ENCODE measurements around the gene SNUPN.
"Not testable (repeated sequence)": the region's sequence is repeated elsewhere in the genome, so short reads cannot be mapped to it uniquely, and the experiment has no call there.

The SNUPN gene

GRCh38 chr15:75596703-75597345, 28.7 kb downstream of the SNUPN start:
- no peak overlapping the region for H3K9ac ChIP-seq (ENCODE audit: low read length in 2 of 2)
- no peak overlapping the region for H3K27ac ChIP-seq (ENCODE audit: low read length)
- H3K4me1 ChIP-seq (ENCODE audit: control insufficient read depth, insufficient read depth, low read length) = no peaks in the 10 kb centered on the region
- H3K36me3 ChIP-seq (ENCODE audit: control insufficient read depth in 2 of 2, insufficient read depth in 2 of 2, low read length in 2 of 2) = peaks cover 39 to 48% of the 10 kb centered on the region in 2 donors
- H3K4me3 ChIP-seq (ENCODE audit: low read length in 2 of 2) = no peak overlapping the region
- no peaks in the 10 kb centered on the region for H3K9me3 ChIP-seq (ENCODE audit: control insufficient read depth in 2 of 2, low read length in 2 of 2)
- H3K27me3 ChIP-seq (ENCODE audit: control insufficient read depth in 1 of 2, insufficient read depth in 2 of 2, low read length in 2 of 2) = no peaks in the 10 kb centered on the region

- Histone ChIP-seq H3K27ac (ENCODE audit: low read length) (no peak overlapping the region), H3K36me3 (ENCODE audit: control insufficient read depth in 2 of 2, insufficient read depth in 2 of 2, low read length in 2 of 2) (peaks cover 29 to 41% of the 10 kb centered on the region in 2 donors), H3K9ac (ENCODE audit: low read length in 2 of 2) (no peak overlapping the region), H3K27me3 (ENCODE audit: control insufficient read depth in 1 of 2, insufficient read depth in 2 of 2, low read length in 2 of 2) (no peaks in the 10 kb centered on the region), H3K9me3 (ENCODE audit: control insufficient read depth in 2 of 2, low read length in 2 of 2) (no peaks in the 10 kb centered on the region), H3K4me1 (ENCODE audit: control insufficient read depth, insufficient read depth, low read length) (no peaks in the 10 kb centered on the region), H3K4me3 (ENCODE audit: low read length in 2 of 2) (no peak overlapping the region)
Measured at GRCh38 chr15:75594276-75594675, 31.2 kb downstream of the SNUPN start.

DNA sequence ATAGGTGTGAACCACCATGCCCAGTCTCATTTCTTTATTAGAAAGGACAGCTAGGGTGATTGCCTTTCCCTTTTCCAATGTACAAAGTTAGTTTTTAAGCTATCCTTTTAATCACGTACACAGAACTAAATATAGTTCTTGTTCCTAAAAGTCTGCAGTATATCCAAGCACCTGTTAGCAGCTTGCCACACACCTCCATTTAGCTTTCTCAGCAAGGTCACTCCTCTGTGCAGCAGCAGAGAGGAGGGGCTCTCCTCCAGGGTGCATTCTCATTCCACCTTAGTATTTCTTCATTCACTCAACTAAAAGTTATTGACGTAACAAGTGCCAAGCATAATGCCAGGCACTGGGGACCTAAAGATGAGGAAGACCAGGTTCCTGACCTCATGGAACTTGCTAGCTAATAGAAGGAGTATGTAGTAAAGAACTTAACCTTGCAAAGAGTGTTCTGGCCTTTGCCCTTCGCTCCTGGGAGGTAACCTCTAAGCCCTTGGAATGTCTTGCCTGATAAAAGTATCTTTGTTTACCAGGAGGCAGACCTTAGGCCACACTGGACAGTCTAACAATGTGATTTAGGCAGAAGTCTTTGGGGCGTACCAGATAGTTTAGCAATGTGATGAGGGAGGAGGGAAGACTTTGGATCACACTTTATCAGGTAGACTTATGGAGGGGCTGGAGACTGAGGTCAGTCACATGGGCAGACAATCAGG, 33.7 kb downstream of the SNUPN start:
- Histone ChIP-seq H3K4me3 (ENCODE audit: low read length in 2 of 2) (no peak overlapping the region), H3K9ac (ENCODE audit: low read length in 2 of 2) (no peak overlapping the region), H3K27me3 (ENCODE audit: control insufficient read depth in 1 of 2, insufficient read depth in 2 of 2, low read length in 2 of 2) (no peaks in the 10 kb centered on the region), H3K4me1 (ENCODE audit: control insufficient read depth, insufficient read depth, low read length) (no peaks in the 10 kb centered on the region), H3K36me3 (ENCODE audit: control insufficient read depth in 2 of 2, insufficient read depth in 2 of 2, low read length in 2 of 2) (peaks cover 10 to 21% of the 10 kb centered on the region in 2 donors), H3K9me3 (ENCODE audit: control insufficient read depth in 2 of 2, low read length in 2 of 2) (no peaks in the 10 kb centered on the region), H3K27ac (ENCODE audit: low read length) (no peak overlapping the region)

- peaks cover under 1 to 8% of the 10 kb centered on the region in 2 donors for H3K36me3 ChIP-seq (ENCODE audit: control insufficient read depth in 2 of 2, insufficient read depth in 2 of 2, low read length in 2 of 2)
- H3K4me3 ChIP-seq (ENCODE audit: low read length in 2 of 2) = no peak overlapping the region
- no peaks in the 10 kb centered on the region for H3K27me3 ChIP-seq (ENCODE audit: control insufficient read depth in 1 of 2, insufficient read depth in 2 of 2, low read length in 2 of 2)
- no peak overlapping the region for H3K9ac ChIP-seq (ENCODE audit: low read length in 2 of 2)
- no peak overlapping the region for H3K27ac ChIP-seq (ENCODE audit: low read length)
- no peaks in the 10 kb centered on the region for H3K9me3 ChIP-seq (ENCODE audit: control insufficient read depth in 2 of 2, low read length in 2 of 2)
- H3K4me1 ChIP-seq (ENCODE audit: control insufficient read depth, insufficient read depth, low read length) = no peaks in the 10 kb centered on the region
Measured at GRCh38 chr15:75590239-75590638, 35.3 kb downstream of the SNUPN start.

DNA sequence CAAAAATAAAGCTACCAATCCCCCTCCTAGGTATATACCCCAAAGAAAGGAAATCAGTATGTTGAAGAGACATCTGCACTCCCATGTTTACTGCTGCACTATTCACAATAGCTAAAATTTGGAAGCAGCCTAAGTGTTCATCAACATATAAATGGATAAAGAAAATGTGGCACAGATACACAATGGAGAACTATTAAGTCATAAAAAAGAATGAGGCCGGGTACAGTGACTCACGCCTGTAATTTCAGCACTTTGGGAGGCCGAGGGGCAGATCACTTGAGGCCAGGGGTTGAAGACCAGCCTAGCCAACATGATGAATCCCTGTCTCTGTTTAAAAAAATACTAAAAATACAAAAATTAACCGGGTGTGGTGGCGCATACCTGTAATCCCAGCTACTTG, 36.5 kb downstream of the SNUPN start:
- Histone ChIP-seq H3K4me3 (ENCODE audit: low read length in 2 of 2) (no peak overlapping the region), H3K27me3 (ENCODE audit: control insufficient read depth in 1 of 2, insufficient read depth in 2 of 2, low read length in 2 of 2) (no peaks in the 10 kb centered on the region), H3K4me1 (ENCODE audit: control insufficient read depth, insufficient read depth, low read length) (peaks cover under 1% of the 10 kb centered on the region), H3K27ac (ENCODE audit: low read length) (no peak overlapping the region), H3K9me3 (ENCODE audit: control insufficient read depth in 2 of 2, low read length in 2 of 2) (no peaks in the 10 kb centered on the region), H3K36me3 (ENCODE audit: control insufficient read depth in 2 of 2, insufficient read depth in 2 of 2, low read length in 2 of 2) (peaks cover 0 to 5% of the 10 kb centered on the region in 2 donors), H3K9ac (ENCODE audit: low read length in 2 of 2) (no peak overlapping the region)

GRCh38 chr15:75586422-75586821, 39.1 kb downstream of the SNUPN start:
- not testable (repeated sequence) for H3K4me1 ChIP-seq (ENCODE audit: control insufficient read depth, insufficient read depth, low read length); H3K27me3 ChIP-seq (ENCODE audit: control insufficient read depth in 1 of 2, insufficient read depth in 2 of 2, low read length in 2 of 2)

DNA sequence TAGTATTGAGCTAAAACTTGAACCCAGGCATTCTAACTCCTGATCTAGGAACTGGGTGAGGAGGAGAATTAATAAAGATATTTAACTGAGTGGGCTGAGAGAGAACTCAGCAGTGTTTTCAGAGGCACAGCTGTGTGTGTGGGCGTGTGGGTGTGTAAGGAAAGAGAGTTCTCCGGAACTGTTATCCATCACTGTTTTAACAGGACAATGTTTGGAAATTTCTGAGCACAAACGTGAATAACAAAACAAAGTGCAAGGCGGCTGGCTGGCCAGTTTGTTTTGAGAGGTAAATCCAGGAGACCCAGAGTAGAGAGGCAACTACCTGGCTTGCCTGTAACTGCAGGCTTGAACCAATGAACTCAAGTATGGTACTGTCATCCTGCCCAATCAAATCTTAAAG, 41.4 kb downstream of the SNUPN start:
- no peaks in the 10 kb centered on the region for H3K9me3 ChIP-seq (ENCODE audit: control insufficient read depth in 2 of 2, low read length in 2 of 2)
- H3K4me3 ChIP-seq (ENCODE audit: low read length in 2 of 2) = no peak overlapping the region
- no peaks in the 10 kb centered on the region for H3K36me3 ChIP-seq (ENCODE audit: control insufficient read depth in 2 of 2, insufficient read depth in 2 of 2, low read length in 2 of 2)
- no peaks in the 10 kb centered on the region for H3K27me3 ChIP-seq (ENCODE audit: control insufficient read depth in 1 of 2, insufficient read depth in 2 of 2, low read length in 2 of 2)
- H3K27ac ChIP-seq (ENCODE audit: low read length) = no peak overlapping the region
- H3K9ac ChIP-seq (ENCODE audit: low read length in 2 of 2) = no peak overlapping the region
- peaks cover 11% of the 10 kb centered on the region for H3K4me1 ChIP-seq (ENCODE audit: control insufficient read depth, insufficient read depth, low read length)

More at GRCh38 chr15:75586422-75586821, 39.1 kb downstream of the SNUPN start:
- not testable (repeated sequence) for H3K36me3 ChIP-seq (ENCODE audit: control insufficient read depth in 2 of 2, insufficient read depth in 2 of 2, low read length in 2 of 2); H3K4me3 ChIP-seq (ENCODE audit: low read length in 2 of 2); H3K27ac ChIP-seq (ENCODE audit: low read length); H3K9me3 ChIP-seq (ENCODE audit: control insufficient read depth in 2 of 2, low read length in 2 of 2); H3K9ac ChIP-seq (ENCODE audit: low read length in 2 of 2)

GRCh38 chr15:75583701-75584100, 41.8 kb downstream of the SNUPN start:
- Histone ChIP-seq H3K4me1 (ENCODE audit: control insufficient read depth, insufficient read depth, low read length) (peaks cover 11% of the 10 kb centered on the region), H3K36me3 (ENCODE audit: control insufficient read depth in 2 of 2, insufficient read depth in 2 of 2, low read length in 2 of 2) (no peaks in the 10 kb centered on the region), H3K27ac (ENCODE audit: low read length) (no peak overlapping the region), H3K27me3 (ENCODE audit: control insufficient read depth in 1 of 2, insufficient read depth in 2 of 2, low read length in 2 of 2) (no peaks in the 10 kb centered on the region), H3K9me3 (ENCODE audit: control insufficient read depth in 2 of 2, low read length in 2 of 2) (no peaks in the 10 kb centered on the region), H3K4me3 (ENCODE audit: low read length in 2 of 2) (no peak overlapping the region), H3K9ac (ENCODE audit: low read length in 2 of 2) (no peak overlapping the region)

GRCh38 chr15:75582943-75583342, 42.6 kb downstream of the SNUPN start:
- not testable (repeated sequence) for H3K9me3 ChIP-seq (ENCODE audit: control insufficient read depth in 2 of 2, low read length in 2 of 2); H3K27me3 ChIP-seq (ENCODE audit: control insufficient read depth in 1 of 2, insufficient read depth in 2 of 2, low read length in 2 of 2); H3K4me3 ChIP-seq (ENCODE audit: low read length in 2 of 2); H3K9ac ChIP-seq (ENCODE audit: low read length in 2 of 2); H3K36me3 ChIP-seq (ENCODE audit: control insufficient read depth in 2 of 2, insufficient read depth in 2 of 2, low read length in 2 of 2); H3K27ac ChIP-seq (ENCODE audit: low read length)
- peaks cover 13% of the 10 kb centered on the region for H3K4me1 ChIP-seq (ENCODE audit: control insufficient read depth, insufficient read depth, low read length)

DNA sequence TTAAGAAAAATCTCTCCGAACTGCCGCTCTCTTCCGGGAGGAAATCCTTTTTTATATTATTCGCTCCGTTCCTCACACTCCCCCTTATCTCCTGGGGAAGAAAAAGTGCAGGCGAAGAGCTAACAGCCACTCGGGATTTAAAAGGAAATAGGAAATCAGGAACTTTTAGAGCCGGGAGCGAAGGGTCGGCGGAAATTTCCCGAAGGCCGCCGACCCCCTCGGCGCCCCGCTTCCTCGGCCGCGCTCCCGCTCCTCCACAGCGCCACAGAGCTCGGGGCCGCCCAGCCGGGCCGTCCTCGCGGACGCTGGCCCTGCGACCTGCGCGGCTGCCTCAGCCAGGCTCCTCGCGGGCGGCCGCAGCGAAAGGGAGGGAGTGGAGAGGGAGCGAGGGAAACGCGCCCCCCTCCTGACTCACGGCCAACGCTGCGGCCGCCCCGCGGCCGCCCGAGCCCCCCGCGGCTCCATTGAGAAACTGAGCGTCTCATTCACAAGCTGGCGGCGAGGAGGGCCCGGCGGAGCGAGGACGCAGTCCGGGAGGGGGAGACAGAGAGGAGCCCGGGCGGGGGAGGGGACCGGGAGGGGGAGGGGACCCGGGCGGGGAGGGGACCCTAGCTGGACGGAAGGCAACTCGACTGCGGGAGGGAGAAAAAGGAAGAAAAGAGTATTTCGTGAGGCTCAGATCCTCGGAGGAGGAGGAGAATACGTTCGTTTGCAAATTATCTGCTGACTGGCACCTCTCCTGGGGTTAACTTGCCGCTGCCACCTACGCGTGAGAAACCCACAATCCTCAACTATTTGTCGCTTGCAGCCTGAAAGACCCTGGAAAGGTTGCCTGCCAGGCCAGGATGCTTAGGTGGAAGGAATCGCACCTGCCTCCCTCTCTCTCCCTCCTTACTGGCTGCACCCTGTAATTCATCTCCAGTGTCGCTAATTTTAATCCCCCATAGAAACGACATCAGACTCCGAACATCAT, 46.3 kb downstream of the SNUPN start, which contains the start of gene PTPN9:
Gene PTPN9 (minus strand): TSS at position 368 of the 973 bp plus-strand sequence. CDS start 539 bp downstream, outside the sequence.
- Histone ChIP-seq H3K4me1 (ENCODE audit: control insufficient read depth, insufficient read depth, low read length) (peaks cover 15% of the 10 kb centered on the region), H3K9ac (ENCODE audit: low read length in 2 of 2) (peak within 1 kb of the TSS; percentile 72 to 89), H3K27ac (ENCODE audit: low read length) (peak within 1 kb of the TSS; percentile 75), H3K9me3 (ENCODE audit: control insufficient read depth in 2 of 2, low read length in 2 of 2) (no peaks in the 10 kb centered on the region), H3K36me3 (ENCODE audit: control insufficient read depth in 2 of 2, insufficient read depth in 2 of 2, low read length in 2 of 2) (peaks cover 0 to under 1% of the 10 kb centered on the region in 2 donors), H3K4me3 (ENCODE audit: low read length in 2 of 2) (peak within 1 kb of the TSS; percentile 78 to 86), H3K27me3 (ENCODE audit: control insufficient read depth in 1 of 2, insufficient read depth in 2 of 2, low read length in 2 of 2) (no peaks in the 10 kb centered on the region)
